Endothelial cell of umbilical vein (primary cell): ENCODE measurements around the gene TUFT1.

ENCODE experiments used
- EZH2 ChIP-seq: IDR thresholded peaks from 2 replicates; pipeline ENCODE4 v1.6.1; 2012; ENCODE audit warnings: borderline replicate concordance, low read depth, mild to moderate bottlenecking, moderate library complexity, low read length, inconsistent platforms; ENCODE audit not compliant: severe bottlenecking
- FOS ChIP-seq: IDR thresholded peaks from 2 replicates; pipeline ENCODE4 v1.6.1; 2011; ENCODE audit warnings: mild to moderate bottlenecking, low read length, moderate library complexity, borderline replicate concordance; ENCODE audit not compliant: insufficient read depth
- GATA2 ChIP-seq: IDR thresholded peaks from 2 replicates; pipeline ENCODE4 v1.7.0; 2011; ENCODE audit warnings: low read depth, mild to moderate bottlenecking, moderate library complexity, mixed read lengths, low read length; ENCODE audit not compliant: insufficient read length, insufficient read depth
- JUN ChIP-seq: IDR thresholded peaks from 2 replicates; pipeline ENCODE4 v1.6.1; 2011; ENCODE audit warnings: borderline replicate concordance, low read depth; ENCODE audit not compliant: insufficient read length, insufficient read depth
- MAX ChIP-seq: IDR thresholded peaks from 2 replicates; pipeline ENCODE4 v1.6.1; 2011; ENCODE audit not compliant: insufficient read depth, insufficient read length
- MYC ChIP-seq: IDR thresholded peaks from one replicate; pipeline ENCODE4 v1.6.1; 2011; ENCODE audit warnings: mild to moderate bottlenecking, low read depth, low read length
- POLR2A ChIP-seq: IDR thresholded peaks from 2 replicates; pipeline ENCODE4 v1.6.1; 2012; ENCODE audit warnings: low read depth, mild to moderate bottlenecking, control low read depth, low read length
- POLR2AphosphoS5 ChIP-seq: IDR thresholded peaks from 2 replicates; pipeline ENCODE4 v1.6.1; 2012; ENCODE audit warnings: low read depth, mild to moderate bottlenecking, control low read depth, low read length, moderate library complexity; ENCODE audit not compliant: insufficient read depth
- TF ChIP-seq, protein P1 (sequence below), 2 donors: IDR thresholded peaks; 1 replicate in 1 of 2; 2 replicates in 1 of 2; pipeline ENCODE4 v1.5.1; 2011; ENCODE audit warnings: low read length in 2 of 2, mild to moderate bottlenecking in 2 of 2, moderate library complexity in 2 of 2, control low read depth in 1 of 2, inconsistent platforms in 1 of 2, low read depth in 1 of 2; ENCODE audit not compliant: insufficient read depth in 1 of 2; ENCODE audit errors: extremely low read depth in 1 of 2

GRCh38 chr1:151583796-151584195 is 43.7 kb downstream of the TUFT1 start:
- no peak for TF ChIP-seq POLR2AphosphoS5
- TF ChIP-seq, protein P1, sequence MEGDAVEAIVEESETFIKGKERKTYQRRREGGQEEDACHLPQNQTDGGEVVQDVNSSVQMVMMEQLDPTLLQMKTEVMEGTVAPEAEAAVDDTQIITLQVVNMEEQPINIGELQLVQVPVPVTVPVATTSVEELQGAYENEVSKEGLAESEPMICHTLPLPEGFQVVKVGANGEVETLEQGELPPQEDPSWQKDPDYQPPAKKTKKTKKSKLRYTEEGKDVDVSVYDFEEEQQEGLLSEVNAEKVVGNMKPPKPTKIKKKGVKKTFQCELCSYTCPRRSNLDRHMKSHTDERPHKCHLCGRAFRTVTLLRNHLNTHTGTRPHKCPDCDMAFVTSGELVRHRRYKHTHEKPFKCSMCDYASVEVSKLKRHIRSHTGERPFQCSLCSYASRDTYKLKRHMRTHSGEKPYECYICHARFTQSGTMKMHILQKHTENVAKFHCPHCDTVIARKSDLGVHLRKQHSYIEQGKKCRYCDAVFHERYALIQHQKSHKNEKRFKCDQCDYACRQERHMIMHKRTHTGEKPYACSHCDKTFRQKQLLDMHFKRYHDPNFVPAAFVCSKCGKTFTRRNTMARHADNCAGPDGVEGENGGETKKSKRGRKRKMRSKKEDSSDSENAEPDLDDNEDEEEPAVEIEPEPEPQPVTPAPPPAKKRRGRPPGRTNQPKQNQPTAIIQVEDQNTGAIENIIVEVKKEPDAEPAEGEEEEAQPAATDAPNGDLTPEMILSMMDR (IDR thresholded peaks at IDR 0.05; ENCODE audit: extremely low read depth in 1 of 2, insufficient read depth in 1 of 2, low read depth in 1 of 2, low read length in 2 of 2), result no peak
- no peak for TF ChIP-seq POLR2A
- no peak for TF ChIP-seq MYC
- no peak for TF ChIP-seq FOS
- TF ChIP-seq EZH2, result no peak
- no peak for TF ChIP-seq MAX
- no peak for TF ChIP-seq JUN
- no peak for TF ChIP-seq GATA2
